Activated CD8-positive, alpha-beta memory T cell treated with anti-CD3 and anti-CD28 coated beads, Interleukin-2, amount 50 U/mL, for 1 hour (primary cell): ENCODE data around the gene GARS1.
"Not testable (repeated sequence)": the region's sequence is repeated elsewhere in the genome, so short reads cannot be mapped to it uniquely, and the experiment has no call there.

Experiments used
- DNase-seq: peaks from one replicate; pipeline ENCODE4 v3.0.0-alpha.2; 2020; ENCODE audit errors: extremely low read depth

Gene GARS1

GRCh38 chr7:30625283-30625682 lies 30.6 kb downstream of the GARS1 start:
- no peak for DNase-seq

GRCh38 chr7:30627026-30627425 lies 32.3 kb downstream of the GARS1 start:
- no peak for DNase-seq

GRCh38 chr7:30630986-30631385 lies 36.3 kb downstream of the GARS1 start:
- no peak for DNase-seq

- no peak for DNase-seq
These were observed 38.5 kb downstream of the GARS1 start for GRCh38 chr7:30633223-30633622.

- no peak for DNase-seq
These were observed 39.5 kb downstream of the GARS1 start for GRCh38 chr7:30634193-30634626.

- DNase-seq = no peak
These were observed 40.0 kb downstream of the GARS1 start for GRCh38 chr7:30634634-30635201.

GRCh38 chr7:30635798-30636197 lies 41.1 kb downstream of the GARS1 start:
- no peak for DNase-seq

- DNase-seq = not testable (repeated sequence)
These were observed 47.6 kb downstream of the GARS1 start for GRCh38 chr7:30642322-30642721.

GRCh38 chr7:30642789-30643188 lies 48.1 kb downstream of the GARS1 start:
- no peak for DNase-seq

- DNase-seq = no peak
These were observed 49.7 kb downstream of the GARS1 start for GRCh38 chr7:30644286-30644955.

- DNase-seq = no peak
These were observed 51.0 kb downstream of the GARS1 start for GRCh38 chr7:30645661-30646060.

- no peak for DNase-seq
These were observed 51.5 kb downstream of the GARS1 start for GRCh38 chr7:30646154-30646553.

- DNase-seq = no peak
These were observed 53.1 kb downstream of the GARS1 start for GRCh38 chr7:30647589-30648364.

- DNase-seq = no peak
These were observed 54.3 kb downstream of the GARS1 start for GRCh38 chr7:30648744-30649540.

GRCh38 chr7:30649717-30650420 lies 55.2 kb downstream of the GARS1 start:
- DNase-seq = no peak

GRCh38 chr7:30650421-30650808 lies 55.7 kb downstream of the GARS1 start:
- no peak for DNase-seq

GRCh38 chr7:30652132-30652531 lies 57.5 kb downstream of the GARS1 start:
- no peak for DNase-seq

GRCh38 chr7:30652698-30653641 lies 58.3 kb downstream of the GARS1 start:
- no peak for DNase-seq

- no peak for DNase-seq
These were observed 59.8 kb downstream of the GARS1 start for GRCh38 chr7:30654296-30655090.
